PFSK-1 (cell line): ENCODE measurements around the gene ZBED4.

Experiments
- POLR2AphosphoS5 ChIP-seq: IDR thresholded peaks from 2 replicates; pipeline ENCODE4 v1.6.1; 2012; ENCODE audit warnings: low read depth, mild to moderate bottlenecking, control low read depth, low read length, moderate library complexity
- SIN3A ChIP-seq: IDR thresholded peaks from 2 replicates; pipeline ENCODE4 v1.6.1; 2012; ENCODE audit warnings: mild to moderate bottlenecking, low read length, moderate library complexity, borderline replicate concordance; ENCODE audit not compliant: insufficient read depth
- TAF1 ChIP-seq: IDR thresholded peaks from 2 replicates; pipeline ENCODE4 v1.6.1; 2012; ENCODE audit warnings: low read length, control low read depth, borderline replicate concordance; ENCODE audit not compliant: insufficient read depth
- TF ChIP-seq, protein P1 (sequence below), 2 experiments: IDR thresholded peaks; 2 replicates each; pipeline versions ENCODE4 v1.6.1 to v1.8.0; 2011 to 2012; ENCODE audit warnings: low read depth in 2 of 2, low read length in 2 of 2, control low read depth in 1 of 2, inconsistent platforms in 1 of 2, mild to moderate bottlenecking in 1 of 2, moderate library complexity in 1 of 2; ENCODE audit not compliant: insufficient read depth in 1 of 2

DNA sequence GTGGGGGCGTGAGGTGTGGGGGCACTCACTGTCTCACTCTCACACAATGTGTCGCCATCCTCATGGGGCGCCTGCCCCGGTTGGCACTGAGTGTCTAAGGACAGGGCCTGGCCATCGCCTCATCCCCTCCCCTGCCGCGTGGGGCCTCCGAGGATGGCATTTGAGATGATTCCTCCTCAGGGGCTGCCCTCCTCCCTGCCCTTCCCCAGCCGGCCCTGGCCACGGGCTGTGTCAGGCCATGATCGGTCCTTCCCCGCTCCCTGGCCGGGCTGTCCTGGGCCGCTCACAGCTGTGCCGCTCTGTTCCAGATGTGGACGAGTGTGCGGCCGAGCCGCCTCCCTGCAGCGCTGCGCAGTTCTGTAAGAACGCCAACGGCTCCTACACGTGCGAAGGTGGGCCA is 69.3 kb downstream of the ZBED4 start:
- TF ChIP-seq POLR2AphosphoS5 (no peak), TAF1 (no peak), SIN3A (no peak)
- TF ChIP-seq, protein P1, sequence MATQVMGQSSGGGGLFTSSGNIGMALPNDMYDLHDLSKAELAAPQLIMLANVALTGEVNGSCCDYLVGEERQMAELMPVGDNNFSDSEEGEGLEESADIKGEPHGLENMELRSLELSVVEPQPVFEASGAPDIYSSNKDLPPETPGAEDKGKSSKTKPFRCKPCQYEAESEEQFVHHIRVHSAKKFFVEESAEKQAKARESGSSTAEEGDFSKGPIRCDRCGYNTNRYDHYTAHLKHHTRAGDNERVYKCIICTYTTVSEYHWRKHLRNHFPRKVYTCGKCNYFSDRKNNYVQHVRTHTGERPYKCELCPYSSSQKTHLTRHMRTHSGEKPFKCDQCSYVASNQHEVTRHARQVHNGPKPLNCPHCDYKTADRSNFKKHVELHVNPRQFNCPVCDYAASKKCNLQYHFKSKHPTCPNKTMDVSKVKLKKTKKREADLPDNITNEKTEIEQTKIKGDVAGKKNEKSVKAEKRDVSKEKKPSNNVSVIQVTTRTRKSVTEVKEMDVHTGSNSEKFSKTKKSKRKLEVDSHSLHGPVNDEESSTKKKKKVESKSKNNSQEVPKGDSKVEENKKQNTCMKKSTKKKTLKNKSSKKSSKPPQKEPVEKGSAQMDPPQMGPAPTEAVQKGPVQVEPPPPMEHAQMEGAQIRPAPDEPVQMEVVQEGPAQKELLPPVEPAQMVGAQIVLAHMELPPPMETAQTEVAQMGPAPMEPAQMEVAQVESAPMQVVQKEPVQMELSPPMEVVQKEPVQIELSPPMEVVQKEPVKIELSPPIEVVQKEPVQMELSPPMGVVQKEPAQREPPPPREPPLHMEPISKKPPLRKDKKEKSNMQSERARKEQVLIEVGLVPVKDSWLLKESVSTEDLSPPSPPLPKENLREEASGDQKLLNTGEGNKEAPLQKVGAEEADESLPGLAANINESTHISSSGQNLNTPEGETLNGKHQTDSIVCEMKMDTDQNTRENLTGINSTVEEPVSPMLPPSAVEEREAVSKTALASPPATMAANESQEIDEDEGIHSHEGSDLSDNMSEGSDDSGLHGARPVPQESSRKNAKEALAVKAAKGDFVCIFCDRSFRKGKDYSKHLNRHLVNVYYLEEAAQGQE (IDR thresholded peaks at IDR 0.05; ENCODE audit: insufficient read depth in 1 of 2, low read depth in 2 of 2, low read length in 2 of 2) = no peak
